WTC11 (cell line): ENCODE results near the gene RAPGEF6. TPM values are rescaled to one million over a fixed set of nuclear protein-coding genes. Genes with fewer than 3 reads are reported as not detected.

Experiments
- ATAC-seq: fragments of 200-7000 bp; cut with Tn5 transposase; 2 replicates; pipeline ENCODE4 v1.10.0; 2021; ENCODE audit warnings: mild to moderate bottlenecking, moderate library complexity
- CTCF ChIA-PET: fragments of 300-600 bp; sonication (Branson Sonifier 250); formaldehyde crosslinking; loops from one replicate; lab custom pipeline; 2021; ENCODE audit warnings: antibody characterized with exemption; lab: Charles Lee
- POLR2A ChIA-PET: fragments of 350-600 bp; sonication (Branson Sonifier 250); formaldehyde crosslinking; loops from one replicate; lab custom pipeline; 2021; ENCODE audit warnings: antibody characterized with exemption; lab: Charles Lee
- DNase-seq: peaks from one replicate; pipeline ENCODE4 v3.0.0; 2021; ENCODE audit warnings: low spot score
- H3K27ac Mint-ChIP-seq: 2 replicates; pipeline ENCODE4 v1.8.0; 2021; ENCODE audit warnings: mixed read lengths
- H3K27me3 Mint-ChIP-seq: 2 replicates; pipeline ENCODE4 v1.8.0; 2021; ENCODE audit warnings: low read depth, mild to moderate bottlenecking, moderate library complexity, mixed read lengths
- H3K36me3 Mint-ChIP-seq: 2 replicates; pipeline ENCODE4 v1.8.0; 2021; ENCODE audit warnings: mixed read lengths
- H3K4me1 Mint-ChIP-seq: 2 replicates; pipeline ENCODE4 v1.8.0; 2022; ENCODE audit warnings: mixed read lengths
- H3K4me3 Mint-ChIP-seq: 2 replicates; pipeline ENCODE4 v1.8.0; 2021; ENCODE audit warnings: mild to moderate bottlenecking, moderate library complexity, mixed read lengths
- H3K9me3 Mint-ChIP-seq: 2 replicates; pipeline ENCODE4 v1.8.0; 2021; ENCODE audit warnings: mixed read lengths
- ARID4B ChIP-seq: sonication (generic); formaldehyde crosslinking; IDR thresholded peaks from 2 replicates; pipeline ENCODE4 v1.8.0; 2023; ENCODE audit warnings: missing genetic modification reagents, mild to moderate bottlenecking, borderline replicate concordance
- EMX1 ChIP-seq: fragments of 250-450 bp; sonication (Bioruptor Pico); IDR thresholded peaks from 2 replicates; pipeline ENCODE4 v1.8.0; 2021; ENCODE audit warnings: mild to moderate bottlenecking
- FOXP4 ChIP-seq: sonication (generic); formaldehyde crosslinking; IDR thresholded peaks from 2 replicates; pipeline ENCODE4 v1.8.0; 2022; ENCODE audit warnings: mild to moderate bottlenecking, missing genetic modification reagents
- GABPB1 ChIP-seq: sonication (generic); formaldehyde crosslinking; IDR thresholded peaks from 2 replicates; pipeline ENCODE4 v1.8.1; 2023; ENCODE audit warnings: mild to moderate bottlenecking, missing genetic modification reagents
- IRF1 ChIP-seq: sonication (generic); formaldehyde crosslinking; IDR thresholded peaks from 2 replicates; pipeline ENCODE4 v1.8.0; 2023; ENCODE audit warnings: missing genetic modification reagents
- OVOL2 ChIP-seq: fragments of 250-450 bp; sonication (Bioruptor Pico); IDR thresholded peaks from 2 replicates; pipeline ENCODE4 v1.9.0; 2021; ENCODE audit warnings: mild to moderate bottlenecking, borderline replicate concordance
- RORB ChIP-seq: fragments of 250-450 bp; sonication (Bioruptor Pico); IDR thresholded peaks from 2 replicates; pipeline ENCODE4 v1.9.0; 2021; ENCODE audit warnings: mild to moderate bottlenecking
- ZMAT4 ChIP-seq: fragments of 250-450 bp; sonication (Bioruptor Pico); IDR thresholded peaks from 2 replicates; pipeline ENCODE4 v1.9.0; 2021; ENCODE audit warnings: mild to moderate bottlenecking
- ZNF396 ChIP-seq: fragments of 250-450 bp; sonication (Bioruptor Pico); IDR thresholded peaks from 2 replicates; pipeline ENCODE4 v1.8.0; 2021; ENCODE audit warnings: mild to moderate bottlenecking, moderate library complexity, borderline replicate concordance
- ZNF416 ChIP-seq: fragments of 250-450 bp; sonication (Bioruptor Pico); IDR thresholded peaks from 2 replicates; pipeline ENCODE4 v1.9.0; 2021; ENCODE audit warnings: mild to moderate bottlenecking, inconsistent platforms
- total RNA-seq: library from RNA; stranded (reverse); gene quantifications from 3 replicates; pipeline ENCODE4 v1.2.3, GENCODE V29; 2021

RAPGEF6 gene
- total RNA-seq, 1 experiment from 2014 or later: 18.0 TPM

GRCh38 chr5:131630963-131631350, 4.1 kb downstream of the RAPGEF6 start:
- ChIA-PET CTCF (no interaction called here), POLR2A (no interaction called here)
- ATAC-seq: no peak
- Mint-ChIP-seq H3K4me3 (no peak overlapping the region), H3K4me1 (peaks cover 17% of the 10 kb centered on the region), H3K27me3 (no peaks in the 10 kb centered on the region), H3K9me3 (no peaks in the 10 kb centered on the region)
- DNase-seq: no peak
- TF ChIP-seq ZNF416 (no peak), RORB (CRISPR knock-in tag) (no peak)
- TF ChIP-seq, all 79 proteins: peak for 0
- Mint-ChIP-seq H3K36me3 (no peaks in the 10 kb centered on the region), H3K27ac (no peak overlapping the region)

- H3K36me3 Mint-ChIP-seq: no peaks in the 10 kb centered on the region
- no peak overlapping the region for H3K4me3 Mint-ChIP-seq
- ATAC-seq (no peak), DNase-seq (no peak)
- POLR2A ChIA-PET: no interaction called here
- H3K9me3 Mint-ChIP-seq: no peaks in the 10 kb centered on the region
- TF ChIP-seq ZNF416 (no peak), IRF1 (CRISPR knock-in tag) (no peak), GABPB1 (0 out of 2 replicates have a peak, but pooled peaks have one; percentile 17), ZMAT4 (CRISPR knock-in tag) (no peak), ARID4B (CRISPR knock-in tag) (no peak), FOXP4 (CRISPR knock-in tag) (no peak)
- H3K27ac Mint-ChIP-seq: no peak overlapping the region
- CTCF ChIA-PET: no interaction called here
- no peaks in the 10 kb centered on the region for H3K27me3 Mint-ChIP-seq
- H3K4me1 Mint-ChIP-seq: peaks cover 17% of the 10 kb centered on the region
Measured at GRCh38 chr5:131630208-131630962, 4.6 kb downstream of the RAPGEF6 start.

- DNase-seq: no peak
- no peaks in the 10 kb centered on the region for H3K9me3 Mint-ChIP-seq
- TF ChIP-seq ZNF396 (no peak), EMX1 (CRISPR knock-in tag) (no peak), ZMAT4 (CRISPR knock-in tag) (no peak), OVOL2 (CRISPR knock-in tag) (no peak)
- no peaks in the 10 kb centered on the region for H3K36me3 Mint-ChIP-seq
- peak overlapping the region; percentile 62; the same call in 1 of the 2 replicates for H3K27ac Mint-ChIP-seq
- H3K27me3 Mint-ChIP-seq: no peaks in the 10 kb centered on the region
- H3K4me1 Mint-ChIP-seq: peaks cover 14% of the 10 kb centered on the region
- ChIA-PET CTCF (no interaction called here), POLR2A (no interaction called here)
- ATAC-seq: no peak
- no peak overlapping the region for H3K4me3 Mint-ChIP-seq
Measured at GRCh38 chr5:131628990-131629389, 6.0 kb downstream of the RAPGEF6 start.
